GM23338 (cell line): ENCODE data around the gene HEY2. TPM values are rescaled to one million over a fixed set of nuclear protein-coding genes. Genes with fewer than 3 reads are reported as not detected.

Source experiments
- ATAC-seq: fragments of 200-7000 bp; cut with Tn5 transposase; 3 replicates; pipeline ENCODE4 v1.9.1; 2020
- DNase-seq: peaks from one replicate; pipeline ENCODE4 v3.0.0-alpha.2; 2015; ENCODE audit warnings: low spot score
- H2AFZ ChIP-seq: fragments of 200-600 bp; sonication (generic); 2 replicates; pipeline ENCODE4 v1.8.0; 2016; ENCODE audit warnings: antibody characterized with exemption, mild to moderate bottlenecking, moderate library complexity
- H3F3A ChIP-seq: fragments of 200-600 bp; sonication (generic); replicated peaks from 2 replicates; pipeline ENCODE4 v1.8.0; 2017; ENCODE audit warnings: antibody characterized with exemption, mixed run types, low read depth
- H3K27ac ChIP-seq: fragments of 200-600 bp; sonication (generic); 2 replicates; pipeline ENCODE4 v1.6.1; 2016; ENCODE audit warnings: low read depth
- H3K27me3 ChIP-seq: fragments of 200-600 bp; sonication (generic); 2 replicates; pipeline ENCODE4 v1.8.0; 2016; ENCODE audit warnings: mild to moderate bottlenecking, mixed run types, moderate library complexity; ENCODE audit not compliant: insufficient read depth
- H3K36me3 ChIP-seq: fragments of 200-600 bp; sonication (generic); 2 replicates; pipeline ENCODE4 v1.8.0; 2016; ENCODE audit warnings: mild to moderate bottlenecking; ENCODE audit not compliant: insufficient read depth
- H3K4me1 ChIP-seq: fragments of 200-600 bp; sonication (generic); 2 replicates; pipeline ENCODE4 v1.8.0; 2016; ENCODE audit warnings: mild to moderate bottlenecking, moderate library complexity; ENCODE audit not compliant: insufficient read depth
- H3K4me2 ChIP-seq: fragments of 200-600 bp; sonication (generic); 2 replicates; pipeline ENCODE4 v1.7.1; 2017; ENCODE audit warnings: mixed run types
- H3K4me3 ChIP-seq: fragments of 200-600 bp; sonication (generic); 2 replicates; pipeline ENCODE4 v1.6.1; 2016; ENCODE audit warnings: mixed run types
- H3K79me2 ChIP-seq: fragments of 200-600 bp; sonication (generic); replicated peaks from 2 replicates; pipeline ENCODE4 v1.8.0; 2017; ENCODE audit warnings: mild to moderate bottlenecking; ENCODE audit not compliant: insufficient read depth
- H3K9me2 ChIP-seq: fragments of 200-600 bp; sonication (generic); 2 replicates; pipeline ENCODE4 v1.8.0; 2017; ENCODE audit not compliant: insufficient read depth
- H4K20me1 ChIP-seq: fragments of 200-600 bp; sonication (generic); replicated peaks from 2 replicates; pipeline ENCODE4 v1.8.0; 2017; ENCODE audit warnings: mild to moderate bottlenecking; ENCODE audit not compliant: insufficient read depth
- H3K27ac Mint-ChIP-seq: 2 replicates; pipeline ENCODE4 v1.8.0; 2020; ENCODE audit warnings: inconsistent platforms, mild to moderate bottlenecking, moderate library complexity, mixed read lengths
- H3K27me3 Mint-ChIP-seq: 3 replicates; pipeline ENCODE4 v1.8.0; 2022; ENCODE audit warnings: low read depth, mild to moderate bottlenecking, moderate library complexity, mixed read lengths, inconsistent platforms; ENCODE audit not compliant: insufficient read depth, poor library complexity
- H3K36me3 Mint-ChIP-seq: 3 replicates; pipeline ENCODE4 v1.8.0; 2021; ENCODE audit warnings: low read depth, mild to moderate bottlenecking, inconsistent platforms, moderate library complexity, mixed read lengths
- H3K4me1 Mint-ChIP-seq: 3 replicates; pipeline ENCODE4 v1.8.0; 2020; ENCODE audit warnings: mild to moderate bottlenecking, inconsistent platforms, mixed read lengths
- H3K4me3 Mint-ChIP-seq: 3 replicates; pipeline ENCODE4 v1.8.0; 2021; ENCODE audit warnings: moderate library complexity, mild to moderate bottlenecking, inconsistent platforms, mixed read lengths
- H3K9me3 Mint-ChIP-seq: 3 replicates; pipeline ENCODE4 v1.8.0; 2020; ENCODE audit warnings: moderate library complexity, mild to moderate bottlenecking, inconsistent platforms, mixed read lengths
- CREB1 ChIP-seq: fragments of 250-450 bp; sonication (Bioruptor Pico); IDR thresholded peaks from 2 replicates; pipeline ENCODE4 v1.5.0; 2020; ENCODE audit warnings: low read depth, mild to moderate bottlenecking, moderate library complexity
- CTCF ChIP-seq, 2 experiments: fragments of 200-600 bp in 1 of 2; sonication (generic) in 1 of 2; conservative IDR thresholded peaks; 2 replicates each; pipeline versions ENCODE4 v1.5.1 to v1.6.1; 2016 to 2017; ENCODE audit warnings: antibody characterized with exemption in 2 of 2, low read depth in 2 of 2, mild to moderate bottlenecking in 2 of 2, moderate library complexity in 1 of 2
- ETS1 ChIP-seq: IDR thresholded peaks from 2 replicates; pipeline ENCODE4 v1.6.1; 2016; ENCODE audit warnings: antibody characterized with exemption
- EZH2 ChIP-seq: fragments of 200-600 bp; sonication (generic); IDR thresholded peaks from one replicate; pipeline ENCODE4 v1.8.0; 2017; ENCODE audit warnings: antibody characterized with exemption, mild to moderate bottlenecking, low read depth; ENCODE audit not compliant: unreplicated experiment
- EZH2phosphoT487 ChIP-seq: fragments of 200-600 bp; sonication (generic); IDR thresholded peaks from one replicate; pipeline ENCODE4 v1.8.1; 2018; ENCODE audit warnings: antibody characterized with exemption; ENCODE audit not compliant: unreplicated experiment
- JUNB ChIP-seq: IDR thresholded peaks from one replicate; pipeline ENCODE4 v1.6.1; 2016; ENCODE audit warnings: antibody characterized with exemption; ENCODE audit not compliant: unreplicated experiment
- REST ChIP-seq: IDR thresholded peaks from one replicate; pipeline ENCODE4 v1.6.1; 2018; ENCODE audit warnings: antibody characterized with exemption; ENCODE audit not compliant: unreplicated experiment
- STAT1 ChIP-seq: IDR thresholded peaks from one replicate; pipeline ENCODE4 v1.6.1; 2016; ENCODE audit warnings: antibody characterized with exemption; ENCODE audit not compliant: unreplicated experiment
- ZNF114 ChIP-seq: fragments of 250-450 bp; sonication (Bioruptor Pico); IDR thresholded peaks from 2 replicates; pipeline ENCODE4 v1.5.0; 2020; ENCODE audit warnings: mild to moderate bottlenecking, moderate library complexity
- ZNF331 ChIP-seq: fragments of 250-450 bp; sonication (Bioruptor Pico); IDR thresholded peaks from 2 replicates; pipeline ENCODE4 v1.5.0; 2020; ENCODE audit warnings: low read depth, mild to moderate bottlenecking, moderate library complexity
- polyA plus RNA-seq: library from polyadenylated mRNA; unstranded; fragments of >200 nt; fragmentation: Nextera tagmentation; extraction: Ambion mirVana; gene quantifications from 2 replicates; pipeline ENCODE4 v1.2.1, GENCODE V29; 2016
- total RNA-seq: library from RNA; depleted of rRNA; stranded (reverse); fragments of >200 nt; shearing (Covaris generic); gene quantifications from 2 replicates; pipeline ENCODE4 v1.2.3, GENCODE V29; 2014

HEY2 gene
- total and polyA plus RNA-seq, 2 experiments from 2014 or later, result 4.3 to 8.5 TPM

- TF ChIP-seq REST, result no peak
- TF ChIP-seq CTCF (conservative IDR thresholded peaks at IDR 0.05; ENCODE audit: low read depth in 2 of 2), result no peak
These were observed 11.2 kb upstream of the HEY2 start (continued) for GRCh38 chr6:125738276-125738675.

GRCh38 chr6:125739364-125739763 is 10.1 kb upstream of the HEY2 start:
- no peaks in the 10 kb centered on the region for H3K9me2 ChIP-seq
- TF ChIP-seq ZNF114 (CRISPR knock-in tag), result no peak
- Mint-ChIP-seq H3K36me3 (no peaks in the 10 kb centered on the region), H3K4me3 (no peak overlapping the region), H3K27ac (no peak overlapping the region), H3K9me3 (no peaks in the 10 kb centered on the region), H3K4me1 (peaks cover 24% of the 10 kb centered on the region), H3K27me3 (peaks cover 3% of the 10 kb centered on the region)
- no peak overlapping the region for H3K27ac ChIP-seq
- H3K79me2 ChIP-seq, result peaks cover 8% of the 10 kb centered on the region
- H3K4me3 ChIP-seq, result no peak overlapping the region
- no peak for DNase-seq
- no peaks in the 10 kb centered on the region for H3K36me3 ChIP-seq
- ATAC-seq, result no peak
- peaks cover 42% of the 10 kb centered on the region for H3K4me1 ChIP-seq
- no peak overlapping the region for H2AFZ ChIP-seq
- H3K4me2 ChIP-seq, result no peak overlapping the region
- no peaks in the 10 kb centered on the region for H4K20me1 ChIP-seq
- H3F3A ChIP-seq, result 0 out of 2 replicates have a peak, but pooled peaks cover 3% of the 10 kb centered on the region
- H3K27me3 ChIP-seq, result no peaks in the 10 kb centered on the region

GRCh38 chr6:125741336-125741735 is 8.1 kb upstream of the HEY2 start:
- Histone ChIP-seq H3K79me2 (peaks cover 8% of the 10 kb centered on the region), H3K9me2 (no peaks in the 10 kb centered on the region), H3K27me3 (no peaks in the 10 kb centered on the region), H3K4me1 (peaks cover 55% of the 10 kb centered on the region), H3K36me3 (no peaks in the 10 kb centered on the region), H3F3A (peaks cover 14% of the 10 kb centered on the region), H3K4me3 (no peak overlapping the region), H2AFZ (no peak overlapping the region), H3K27ac (no peak overlapping the region), H3K4me2 (no peak overlapping the region), H4K20me1 (no peaks in the 10 kb centered on the region)
- H3K9me3 Mint-ChIP-seq, result no peaks in the 10 kb centered on the region
- peaks cover 40% of the 10 kb centered on the region for H3K4me1 Mint-ChIP-seq
- no peak for ATAC-seq
- H3K36me3 Mint-ChIP-seq, result no peaks in the 10 kb centered on the region; the same call in 2 of the 3 replicates
- H3K27ac Mint-ChIP-seq, result no peak overlapping the region
- no peak for DNase-seq
- peaks cover 3% of the 10 kb centered on the region for H3K27me3 Mint-ChIP-seq
- H3K4me3 Mint-ChIP-seq, result no peak overlapping the region
- TF ChIP-seq JUNB, result no peak
- no peak for TF ChIP-seq ZNF331 (CRISPR knock-in tag)
- TF ChIP-seq STAT1, result no peak
- TF ChIP-seq EZH2, result no peak
- TF ChIP-seq EZH2phosphoT487, result no peak
- TF ChIP-seq CTCF (conservative IDR thresholded peaks at IDR 0.05; ENCODE audit: low read depth in 2 of 2), result no peak
- TF ChIP-seq CREB1 (CRISPR knock-in tag), result no peak
- no peak for TF ChIP-seq REST
- TF ChIP-seq ZNF114 (CRISPR knock-in tag), result no peak
- no peak for TF ChIP-seq ETS1
